T-cell (primary cell): ENCODE data around the gene EPC2. TPM values are rescaled to one million over a fixed set of nuclear protein-coding genes. Genes with fewer than 3 reads are reported as not detected.
A peak's percentile ranks its signal among the peaks of the same experiment; 100 is the strongest.

Experiments used
- ATAC-seq, 4 experiments: fragments of 200-7000 bp in 3 of 4; fragments of 150-1000 bp in 1 of 4; cut with Tn5 transposase; replicated peaks in 1 of 4; 1 replicate in 3 of 4; 2 replicates in 1 of 4; pipeline ENCODE4 v1.10.0; 2021; ENCODE audit warnings: moderate library complexity in 3 of 4, mild to moderate bottlenecking in 2 of 4, moderate number of reproducible peaks in 1 of 4
- CTCF ChIA-PET, 2 donors: fragments of 300-600 bp; sonication (Branson Sonifier 250); formaldehyde crosslinking; loops; one replicate each; lab custom pipeline; 2022; ENCODE audit warnings: antibody characterized with exemption in 2 of 2; lab: Charles Lee
- POLR2A ChIA-PET, 2 donors: fragments of 300-600 bp; sonication (Branson Sonifier 250); formaldehyde crosslinking; loops; one replicate each; lab custom pipeline; 2022; ENCODE audit warnings: antibody characterized with exemption in 2 of 2; lab: Charles Lee
- DNase-seq, 35 experiments: peaks; one replicate each; pipeline versions ENCODE4 v3.0.0 to v3.0.0-alpha.2; 2013 to 2023
- H3K27ac ChIP-seq: one replicate; pipeline ENCODE4 v1.5.1; 2013; ENCODE audit warnings: low read length
- H3K27me3 ChIP-seq, 2 experiments: replicated peaks in 1 of 2; 1 replicate in 1 of 2; 2 replicates in 1 of 2; pipeline versions ENCODE4 v1.6.1 to v1.7.0; 2013; ENCODE audit warnings: low read length in 1 of 2, mixed read lengths in 1 of 2; ENCODE audit not compliant: control insufficient read depth in 2 of 2, insufficient read depth in 2 of 2; ENCODE audit errors: extremely low read depth in 1 of 2
- H3K36me3 ChIP-seq, 2 donors: 1 replicate in 1 of 2; 2 replicates in 1 of 2; pipeline versions ENCODE4 v1.6.1 to v1.7.0; 2013; ENCODE audit warnings: low read length in 1 of 2; ENCODE audit not compliant: control insufficient read depth in 2 of 2, insufficient read depth in 1 of 2; ENCODE audit errors: extremely low read depth in 1 of 2
- H3K4me1 ChIP-seq, 2 experiments: 1 replicate in 1 of 2; 2 replicates in 1 of 2; pipeline versions ENCODE4 v1.6.1 to v1.7.0; 2013; ENCODE audit warnings: low read length in 2 of 2, mixed read lengths in 1 of 2; ENCODE audit not compliant: insufficient read depth in 2 of 2, control insufficient read depth in 1 of 2; ENCODE audit errors: extremely low read depth in 1 of 2
- H3K4me3 ChIP-seq, 2 donors: 1 replicate in 1 of 2; 2 replicates in 1 of 2; pipeline versions ENCODE4 v1.5.1 to v1.7.0; 2013; ENCODE audit warnings: mild to moderate bottlenecking in 2 of 2, low read length in 1 of 2, moderate library complexity in 1 of 2; ENCODE audit not compliant: control insufficient read depth in 1 of 2; ENCODE audit errors: extremely low read depth in 1 of 2
- H3K9me3 ChIP-seq: 2 replicates; pipeline ENCODE4 v1.7.0; 2013
- H3K27ac Mint-ChIP-seq, 2 donors: one replicate each; pipeline ENCODE4 v1.8.0; 2020 to 2021; ENCODE audit warnings: mild to moderate bottlenecking in 2 of 2, mixed read lengths in 2 of 2
- H3K27me3 Mint-ChIP-seq, 2 donors: one replicate each; pipeline ENCODE4 v1.8.0; 2021 to 2022; ENCODE audit warnings: mixed read lengths in 2 of 2
- H3K36me3 Mint-ChIP-seq: one replicate; pipeline ENCODE4 v1.8.0; 2021; ENCODE audit warnings: mixed read lengths
- H3K4me1 Mint-ChIP-seq, 3 donors: one replicate each; pipeline ENCODE4 v1.8.0; 2020 to 2022; ENCODE audit warnings: mixed read lengths in 3 of 3, mild to moderate bottlenecking in 1 of 3
- H3K4me3 Mint-ChIP-seq, 3 donors: one replicate each; pipeline ENCODE4 v1.8.0; 2020 to 2022; ENCODE audit warnings: mild to moderate bottlenecking in 3 of 3, mixed read lengths in 3 of 3, moderate library complexity in 3 of 3
- H3K9me3 Mint-ChIP-seq, 3 donors: one replicate each; pipeline ENCODE4 v1.8.0; 2020 to 2022; ENCODE audit warnings: mixed read lengths in 3 of 3
- WGBS: methylation state at CpG from one replicate; pipeline ENCODE4 v1.1.5; 2013; ENCODE audit warnings: missing lambda C conversion rate; ENCODE audit not compliant: insufficient coverage; 5-methylcytosine and 5-hydroxymethylcytosine counted together
- total RNA-seq, 35 experiments: library from RNA in 6 of 35; stranded (reverse) in 6 of 35; fragments of 120-200 nt in 1 of 35; gene quantifications; one replicate each; pipeline versions ENCODE4 v1.2.1 to v1.2.4 and lab custom pipeline; 2013 to 2026

EPC2 gene
- total RNA-seq: 10 to 100 TPM; 54.3 to 84.3 (median 66.9) TPM
- 57.4 TPM for total RNA-seq (2013)
- 44.7 to 153 (median 106) reads per million in 29 experiments for total RNA-seq (lab: John Stamatoyannopoulos, UW)

- under 1% methylated on average over 72 of the region's 94 CpGs for WGBS
- Histone ChIP-seq H3K4me1 (peaks cover 7 to 22% of the 10 kb centered on the region in 2 experiments), H3K4me3 (peak within 1 kb of the TSS; percentile 88 to 89), H3K9me3 (no peaks in the 10 kb centered on the region), H3K27ac (peak within 1 kb of the TSS; percentile 96), H3K27me3 (no peaks in the 10 kb centered on the region), H3K36me3 (no peaks in the 10 kb centered on the region)
- H3K9me3 Mint-ChIP-seq: no peaks in the 10 kb centered on the region
- peak; percentile 69 to 93 (median 83) for DNase-seq
- H3K27me3 Mint-ChIP-seq: no peaks in the 10 kb centered on the region
- peak within 1 kb of the TSS; percentile 85 to 96 (median 93) for H3K4me3 Mint-ChIP-seq
- POLR2A ChIA-PET: interaction anchor here (0.6 to 1.3 kb wide), 5 partner anchors 80 to 702 kb away, joined by 3 to 9 read pairs (median 3); partner anchors contain the start of genes MBD5 (in 1 of the 2) and ORC4 (in 1 of the 2)
- peak within 1 kb of the TSS; percentile 94 to 97 for H3K27ac Mint-ChIP-seq
- CTCF ChIA-PET: interaction anchor here (0.6 to 2.4 kb wide), 7 partner anchors 16 to 375 kb away, joined by 3 to 8 read pairs (median 3); no protein-coding TSS in a partner anchor
- peaks cover 11% of the 10 kb centered on the region for H3K36me3 Mint-ChIP-seq
- peaks cover 36 to 41% (median 37%) of the 10 kb centered on the region in 3 donors for H3K4me1 Mint-ChIP-seq
- ATAC-seq: peak; percentile 61 to 68 (median 66)
These were observed at the start of gene EPC2 for GRCh38 chr2:148643998-148644882. Gene EPC2 (plus strand): TSS chr2:148644751. CDS start chr2:148645018, 267 bp downstream.

- H3K27me3 ChIP-seq: no peaks in the 10 kb centered on the region
- POLR2A ChIA-PET: no interaction called here
- Mint-ChIP-seq H3K27ac (no peak overlapping the region), H3K27me3 (no peaks in the 10 kb centered on the region), H3K36me3 (no peaks in the 10 kb centered on the region), H3K4me3 (no peak overlapping the region), H3K9me3 (peaks cover 0 to 5% (median 5%) of the 10 kb centered on the region in 3 donors), H3K4me1 (peaks cover 0 to 9% (median 0%) of the 10 kb centered on the region in 3 donors)
- ATAC-seq (no peak), DNase-seq (no peak)
- no peak overlapping the region for H3K4me3 ChIP-seq
- no peaks in the 10 kb centered on the region for H3K4me1 ChIP-seq
- WGBS: 86% methylated on average over 2 of the region's 4 CpGs
- no peak overlapping the region for H3K27ac ChIP-seq
- H3K9me3 ChIP-seq: no peaks in the 10 kb centered on the region
- H3K36me3 ChIP-seq: no peaks in the 10 kb centered on the region
- CTCF ChIA-PET: interaction anchor here in 1 of 2 donors (0.6 kb wide), 1 partner anchor 605 kb away, joined by 4 read pairs; no protein-coding TSS in a partner anchor
These were observed 48.5 kb upstream of the EPC2 start for GRCh38 chr2:148596018-148596417.

GRCh38 chr2:148599109-148599991, 45.2 kb upstream of the EPC2 start:
- Mint-ChIP-seq H3K27ac (no peak overlapping the region), H3K9me3 (peaks cover 5 to 19% (median 7%) of the 10 kb centered on the region in 3 donors), H3K36me3 (no peaks in the 10 kb centered on the region), H3K4me1 (peaks cover 0 to 9% (median 0%) of the 10 kb centered on the region in 3 donors), H3K27me3 (no peaks in the 10 kb centered on the region), H3K4me3 (no peak overlapping the region)
- H3K27ac ChIP-seq: no peak overlapping the region
- ATAC-seq (no peak), DNase-seq (no peak)
- POLR2A ChIA-PET: no interaction called here
- no peaks in the 10 kb centered on the region for H3K27me3 ChIP-seq
- no peaks in the 10 kb centered on the region for H3K4me1 ChIP-seq
- CTCF ChIA-PET: interaction anchor here in 1 of 2 donors (0.6 kb wide), 1 partner anchor 729 kb away, joined by 3 read pairs; no protein-coding TSS in a partner anchor
- H3K36me3 ChIP-seq: no peaks in the 10 kb centered on the region
- WGBS: 40% methylated on average over 1 of the region's 4 CpGs
- no peaks in the 10 kb centered on the region for H3K9me3 ChIP-seq
- no peak overlapping the region for H3K4me3 ChIP-seq

GRCh38 chr2:148602885-148603561, 41.5 kb upstream of the EPC2 start:
- Mint-ChIP-seq H3K27me3 (no peaks in the 10 kb centered on the region), H3K4me1 (peaks cover 0 to 5% (median 0%) of the 10 kb centered on the region in 3 donors), H3K36me3 (no peaks in the 10 kb centered on the region), H3K27ac (no peak overlapping the region), H3K9me3 (peaks cover 5 to 19% (median 7%) of the 10 kb centered on the region in 3 donors), H3K4me3 (no peak overlapping the region)
- ATAC-seq: no peak
- Histone ChIP-seq H3K4me1 (no peaks in the 10 kb centered on the region), H3K36me3 (no peaks in the 10 kb centered on the region), H3K4me3 (no peak overlapping the region), H3K27me3 (no peaks in the 10 kb centered on the region), H3K9me3 (no peaks in the 10 kb centered on the region), H3K27ac (no peak overlapping the region)
- DNase-seq: no peak
- CTCF ChIA-PET: no interaction called here
- 70% methylated on average over 2 of the region's 10 CpGs for WGBS
- POLR2A ChIA-PET: no interaction called here

GRCh38 chr2:148603562-148603920, 41.0 kb upstream of the EPC2 start:
- Mint-ChIP-seq H3K9me3 (peaks cover 5 to 19% (median 7%) of the 10 kb centered on the region in 3 donors), H3K4me1 (peaks cover 0 to 5% (median 0%) of the 10 kb centered on the region in 3 donors), H3K27me3 (no peaks in the 10 kb centered on the region), H3K36me3 (no peaks in the 10 kb centered on the region), H3K4me3 (no peak overlapping the region), H3K27ac (no peak overlapping the region)
- H3K27me3 ChIP-seq: no peaks in the 10 kb centered on the region
- POLR2A ChIA-PET: no interaction called here
- ATAC-seq (no peak), DNase-seq (no peak)
- WGBS: no CpG with 5 or more reads among the region's 3 CpGs
- no peaks in the 10 kb centered on the region for H3K9me3 ChIP-seq
- no peak overlapping the region for H3K4me3 ChIP-seq
- CTCF ChIA-PET: no interaction called here
- H3K27ac ChIP-seq: no peak overlapping the region
- no peaks in the 10 kb centered on the region for H3K4me1 ChIP-seq
- H3K36me3 ChIP-seq: no peaks in the 10 kb centered on the region
